SKM-1 (cell line): Measurements from ENCODE around the gene PHLDB1.

ENCODE experiments used
- DNase-seq: peaks from one replicate; lab custom pipeline; 2025; ENCODE audit not compliant: unreplicated experiment; lab: John Stamatoyannopoulos, UW

Gene PHLDB1

DNA sequence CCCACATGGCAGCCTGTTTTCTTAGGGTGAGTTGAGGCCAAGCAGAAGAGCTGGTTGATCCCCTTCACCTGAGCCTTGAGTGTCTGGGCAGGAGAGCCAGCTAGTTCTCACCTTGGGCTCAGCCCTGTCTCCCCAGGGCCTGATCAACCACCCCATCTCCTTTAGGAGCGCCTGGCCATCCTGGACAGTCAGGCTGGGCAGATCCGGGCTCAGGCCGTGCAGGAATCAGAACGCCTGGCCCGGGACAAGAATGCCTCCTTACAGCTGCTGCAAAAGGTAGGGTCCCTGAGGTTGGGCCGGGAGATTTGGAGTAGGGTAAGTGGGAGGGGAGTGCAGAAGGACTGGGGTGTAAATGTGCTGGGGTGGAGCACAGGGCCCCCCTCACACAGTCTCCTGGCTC is 31.3 kb downstream of the PHLDB1 start:
- DNase-seq = no peak

DNA sequence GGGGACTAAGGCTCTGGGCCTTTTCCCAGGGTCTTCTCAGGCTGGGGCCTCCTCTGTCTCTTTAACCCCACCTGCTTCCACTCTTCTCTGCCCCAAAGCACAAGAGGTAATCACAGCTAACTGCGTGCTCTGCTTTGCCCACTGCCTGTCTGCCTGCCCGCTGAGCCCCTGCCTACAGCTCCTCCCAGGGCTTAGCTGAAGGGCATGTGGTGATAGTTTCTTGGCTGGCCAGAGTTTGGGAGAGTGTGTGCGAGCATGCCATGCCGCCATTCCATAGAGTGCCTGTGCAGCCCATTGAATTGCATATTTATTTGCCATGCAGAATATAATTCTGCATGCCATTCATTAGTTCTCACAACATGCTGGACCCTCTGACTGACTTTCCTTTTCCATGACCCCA is 32.5 kb downstream of the PHLDB1 start:
- DNase-seq = no peak

DNA sequence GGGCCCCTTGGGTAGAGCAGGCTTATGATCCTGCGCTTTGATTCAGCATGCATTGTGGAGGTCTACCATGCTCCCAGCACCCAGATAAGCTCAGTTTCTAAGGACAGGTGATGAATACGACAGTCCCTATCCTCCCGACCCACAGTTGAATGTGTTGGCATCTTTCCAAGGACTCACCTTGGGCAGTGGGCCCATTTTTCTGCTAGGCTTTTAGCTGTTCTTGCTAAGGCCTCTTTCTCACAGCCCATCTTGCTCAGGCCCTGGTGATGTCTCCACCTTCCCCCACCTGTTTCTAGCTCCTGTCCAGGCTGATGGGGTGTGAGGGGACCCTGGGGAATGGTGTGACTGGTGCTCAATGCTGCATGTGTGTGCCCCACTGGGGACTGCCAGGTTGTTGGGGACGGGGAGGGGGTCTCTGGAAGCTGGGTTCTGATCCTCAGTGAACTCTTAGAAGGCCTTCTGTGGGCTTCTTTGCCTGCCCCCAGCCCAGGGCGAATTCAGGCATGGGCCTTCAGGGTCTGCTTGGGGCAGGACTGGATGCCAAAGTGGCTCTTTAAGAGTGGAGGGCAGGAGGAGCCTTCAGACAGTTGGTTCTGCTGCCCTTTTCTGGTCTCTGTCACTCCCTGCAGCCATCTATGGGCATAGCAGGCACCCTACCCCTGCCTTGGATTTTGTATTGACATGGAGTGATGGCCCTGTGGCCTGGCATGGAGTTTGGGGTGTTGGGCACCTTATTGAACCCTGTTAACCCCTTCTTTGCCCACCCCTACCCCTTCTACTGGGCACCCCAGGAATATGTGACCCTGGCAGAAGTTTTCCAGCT is 33.1 kb downstream of the PHLDB1 start:
- no peak for DNase-seq

DNA sequence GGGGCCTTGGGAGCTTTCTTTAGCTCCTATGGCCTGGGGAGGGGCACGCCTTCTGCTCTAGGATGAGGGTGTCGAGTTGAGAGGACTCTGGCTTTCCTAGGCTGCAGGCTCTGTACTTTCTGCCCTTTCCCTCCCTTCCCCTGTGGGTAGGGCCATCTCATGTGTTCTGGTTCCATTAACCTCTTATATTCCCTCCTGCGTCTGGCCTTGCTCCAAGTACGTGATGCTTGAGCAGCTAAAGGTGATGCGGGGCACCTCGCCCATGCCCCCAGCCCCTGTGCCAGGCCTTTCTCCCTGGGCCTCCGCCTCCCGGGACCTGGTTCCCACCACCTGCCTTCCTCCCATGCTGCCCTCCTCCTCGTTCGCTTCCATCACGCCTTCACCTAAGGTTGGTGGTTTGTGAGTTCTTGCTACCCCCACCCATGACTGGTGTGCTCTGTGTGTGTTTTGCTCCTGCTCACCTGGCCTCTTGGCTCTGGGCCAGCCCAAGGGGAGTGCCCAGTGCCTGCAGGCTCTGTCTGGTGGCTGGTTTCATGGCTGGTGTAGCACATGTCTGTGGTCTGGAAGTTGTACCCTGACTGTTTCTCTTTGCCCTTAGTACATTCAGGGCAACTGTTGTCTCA is 34.1 kb downstream of the PHLDB1 start:
- DNase-seq = no peak

DNA sequence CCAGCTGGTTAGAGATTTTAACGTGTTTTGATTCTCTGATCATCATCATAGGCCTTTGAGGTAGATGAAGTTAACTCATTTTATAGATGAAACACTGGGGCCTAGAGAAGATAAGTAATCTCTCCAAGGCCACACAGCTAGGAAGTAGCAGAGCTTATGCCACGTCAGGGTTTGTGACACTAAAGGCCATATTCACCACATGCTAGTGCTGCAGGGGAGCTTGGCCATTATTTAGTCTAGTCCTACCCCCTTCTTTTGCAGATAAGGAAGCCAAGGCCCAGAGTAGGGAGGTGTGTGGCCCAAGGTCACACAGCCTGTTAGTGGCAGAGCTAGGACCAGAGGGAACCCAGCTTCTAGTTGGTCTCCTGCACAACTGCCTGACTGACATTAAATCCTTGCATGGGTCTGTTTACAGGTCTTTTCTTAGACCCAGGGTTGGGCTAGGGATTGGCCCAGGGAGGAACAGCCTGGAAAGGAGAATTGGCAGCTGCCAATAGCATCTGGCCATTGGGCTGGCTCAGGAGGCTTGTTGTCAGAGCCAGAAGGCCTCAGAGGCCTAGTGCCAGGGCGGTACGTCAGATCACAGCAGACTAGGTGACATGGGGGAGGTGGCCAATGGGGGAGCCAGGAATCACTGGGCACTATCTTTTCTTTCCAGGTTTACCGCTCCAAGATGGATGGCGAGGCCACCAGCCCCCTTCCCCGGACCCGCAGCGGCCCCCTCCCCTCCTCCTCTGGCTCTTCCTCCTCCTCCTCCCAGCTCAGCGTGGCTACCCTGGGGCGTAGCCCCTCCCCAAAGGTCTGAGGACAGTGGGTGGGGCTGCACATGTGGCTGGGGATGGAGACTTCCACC is 36.0 kb downstream of the PHLDB1 start:
- no peak for DNase-seq

DNA sequence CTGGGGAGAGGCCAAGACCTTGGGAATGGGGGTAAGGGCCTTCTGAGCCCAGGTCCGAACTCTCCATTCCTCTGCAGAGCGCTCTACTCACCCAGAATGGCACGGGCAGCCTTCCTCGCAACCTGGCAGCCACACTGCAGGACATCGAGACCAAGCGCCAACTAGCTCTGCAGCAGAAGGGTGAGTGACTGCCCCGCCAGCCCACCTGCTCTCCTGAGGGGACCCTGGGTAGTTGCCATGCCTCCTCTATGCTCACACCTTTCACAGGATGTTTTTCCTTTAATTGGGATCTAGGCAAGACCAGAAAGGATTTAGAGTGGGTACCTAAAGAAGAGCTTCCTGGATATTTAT is 36.6 kb downstream of the PHLDB1 start:
- no peak for DNase-seq

DNA sequence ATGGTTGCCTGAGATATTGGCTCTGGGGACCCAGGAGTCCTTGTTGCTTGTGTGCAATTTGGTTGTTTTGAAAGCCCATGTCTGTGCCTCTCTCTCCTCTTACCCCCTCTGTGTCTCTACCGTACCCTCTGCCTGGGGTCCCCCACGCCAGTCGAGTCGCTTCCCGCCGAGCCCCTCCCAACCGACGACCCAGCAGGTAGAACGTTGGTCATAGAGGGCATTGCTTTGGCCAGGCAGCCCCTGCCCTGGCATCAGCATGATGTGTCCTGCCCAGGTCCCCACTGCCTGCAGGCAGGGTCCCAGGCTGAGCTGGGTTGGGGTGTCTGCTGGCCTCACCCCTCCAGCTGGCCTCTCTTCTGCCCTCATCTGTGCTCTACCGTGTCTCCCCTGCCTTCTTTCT is 37.1 kb downstream of the PHLDB1 start:
- no peak for DNase-seq

DNA sequence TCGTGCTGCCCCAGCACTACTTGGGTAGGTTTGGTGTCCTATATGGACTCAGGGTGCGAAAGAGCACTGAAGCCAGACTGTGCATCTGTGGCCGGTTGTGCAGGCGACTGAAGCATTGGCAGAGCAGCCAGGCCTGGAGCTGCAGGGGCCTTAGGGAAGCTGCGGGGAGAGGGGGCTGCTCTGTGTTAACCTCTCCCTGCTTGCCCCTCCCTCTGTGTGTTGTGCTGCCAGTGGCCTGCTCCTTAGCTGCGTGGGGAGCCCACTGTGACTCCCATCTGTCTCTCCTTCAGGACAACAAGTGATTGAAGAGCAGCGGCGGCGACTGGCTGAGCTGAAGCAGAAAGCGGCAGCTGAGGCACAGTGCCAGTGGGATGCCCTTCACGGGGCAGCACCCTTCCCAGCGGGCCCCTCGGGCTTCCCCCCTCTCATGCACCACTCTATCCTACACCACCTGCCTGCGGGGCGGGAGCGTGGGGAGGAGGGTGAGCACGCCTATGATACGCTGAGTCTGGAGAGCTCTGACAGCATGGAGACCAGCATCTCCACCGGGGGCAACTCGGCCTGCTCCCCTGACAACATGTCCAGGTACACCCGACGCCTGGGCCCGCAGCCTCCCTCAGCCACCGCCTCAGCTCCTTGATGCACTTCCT is 37.8 kb downstream of the PHLDB1 start:
- DNase-seq = no peak

DNA sequence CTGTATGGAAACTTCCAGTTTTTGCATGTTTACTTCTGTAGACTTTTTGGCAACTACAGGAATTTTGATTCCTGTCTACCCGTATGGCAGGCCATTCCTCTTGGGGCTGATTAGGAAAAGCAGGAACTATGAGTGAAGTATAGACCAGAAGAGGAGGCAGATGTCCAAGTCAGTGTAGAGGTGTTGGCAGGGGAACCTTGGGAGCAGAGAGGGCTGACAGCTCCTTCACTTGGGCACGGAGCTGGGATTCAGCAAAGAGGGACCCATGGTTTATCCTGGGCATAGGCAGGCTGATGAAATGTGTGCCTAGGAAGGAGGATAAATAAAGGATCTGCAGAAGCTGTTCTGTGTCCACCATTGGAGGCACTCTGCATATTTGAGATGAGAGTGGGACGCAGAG is 39.0 kb downstream of the PHLDB1 start:
- no peak for DNase-seq

DNA sequence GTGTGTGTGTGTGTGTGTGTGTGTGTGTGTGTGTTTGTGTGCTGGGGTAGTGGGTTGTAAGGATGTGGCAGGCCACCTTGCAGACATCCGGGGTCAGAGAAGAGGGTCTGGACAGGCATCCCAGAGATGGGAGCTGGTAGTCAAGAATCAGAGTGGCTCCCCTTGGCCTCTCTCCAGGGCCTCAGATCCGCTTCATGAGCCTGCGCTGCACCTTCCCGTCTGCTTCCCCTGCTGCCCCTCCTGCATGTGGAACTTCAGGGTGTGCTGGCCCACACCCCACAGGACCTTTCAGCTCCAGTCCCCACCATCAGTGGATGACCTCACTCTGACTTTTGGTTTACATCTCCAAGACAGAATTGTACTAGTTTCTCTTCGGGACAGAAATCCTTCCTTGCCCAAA is 40.9 kb downstream of the PHLDB1 start:
- no peak for DNase-seq

DNA sequence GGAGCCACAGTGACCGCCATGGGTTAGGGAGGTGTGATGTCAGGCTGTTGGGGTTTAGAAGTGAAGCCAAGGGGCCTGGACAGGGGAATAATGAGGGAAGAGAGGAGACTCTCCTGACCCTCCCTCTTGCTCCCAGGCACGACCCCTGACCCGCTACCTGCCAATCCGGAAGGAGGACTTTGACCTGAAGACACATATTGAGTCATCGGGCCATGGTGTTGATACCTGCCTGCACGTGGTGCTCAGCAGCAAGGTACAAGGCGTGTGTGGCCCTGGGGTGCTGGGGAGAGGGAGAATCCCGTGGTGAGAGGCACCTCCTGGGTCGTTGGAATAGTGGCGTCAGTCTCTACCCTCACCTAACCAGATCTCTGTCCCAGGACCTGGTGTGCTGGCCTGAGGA is 42.5 kb downstream of the PHLDB1 start:
- no peak for DNase-seq

DNA sequence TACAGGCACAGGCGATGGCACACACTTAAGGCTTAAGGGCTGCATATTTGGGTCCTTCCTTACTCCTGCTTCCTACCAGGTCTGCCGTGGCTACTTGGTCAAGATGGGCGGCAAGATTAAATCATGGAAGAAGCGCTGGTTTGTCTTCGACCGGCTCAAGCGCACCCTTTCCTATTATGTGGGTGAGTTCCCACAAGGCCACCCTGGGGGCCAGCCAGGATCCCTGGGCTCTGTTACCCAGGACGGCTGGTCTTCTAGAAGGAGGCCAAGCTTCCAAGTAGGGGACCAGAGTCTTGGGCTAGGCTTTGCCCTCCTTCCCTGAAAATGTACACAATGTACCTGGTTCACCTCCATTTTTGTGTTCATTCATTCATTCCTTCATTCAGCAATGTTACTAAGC is 43.0 kb downstream of the PHLDB1 start:
- no peak for DNase-seq

DNA sequence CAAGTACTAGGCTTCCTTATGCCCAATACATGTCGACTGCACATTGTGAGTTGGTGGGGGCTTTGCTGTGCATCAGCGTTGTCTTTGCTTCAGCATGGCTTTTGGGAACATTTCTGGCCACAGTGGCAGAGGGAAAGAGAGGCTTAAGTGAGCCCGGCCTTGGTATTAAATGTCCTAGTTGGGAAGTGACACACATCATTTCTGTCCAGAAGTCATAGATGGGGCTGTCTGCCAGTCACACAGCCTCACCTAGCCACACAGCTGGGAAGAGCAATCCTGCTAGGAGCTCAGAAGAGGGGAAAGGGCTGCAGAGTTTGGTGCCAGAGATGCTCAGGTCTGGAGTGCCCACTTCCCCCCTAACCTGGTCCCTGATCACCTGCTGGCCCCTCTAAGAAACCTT is 44.4 kb downstream of the PHLDB1 start:
- DNase-seq = no peak

DNA sequence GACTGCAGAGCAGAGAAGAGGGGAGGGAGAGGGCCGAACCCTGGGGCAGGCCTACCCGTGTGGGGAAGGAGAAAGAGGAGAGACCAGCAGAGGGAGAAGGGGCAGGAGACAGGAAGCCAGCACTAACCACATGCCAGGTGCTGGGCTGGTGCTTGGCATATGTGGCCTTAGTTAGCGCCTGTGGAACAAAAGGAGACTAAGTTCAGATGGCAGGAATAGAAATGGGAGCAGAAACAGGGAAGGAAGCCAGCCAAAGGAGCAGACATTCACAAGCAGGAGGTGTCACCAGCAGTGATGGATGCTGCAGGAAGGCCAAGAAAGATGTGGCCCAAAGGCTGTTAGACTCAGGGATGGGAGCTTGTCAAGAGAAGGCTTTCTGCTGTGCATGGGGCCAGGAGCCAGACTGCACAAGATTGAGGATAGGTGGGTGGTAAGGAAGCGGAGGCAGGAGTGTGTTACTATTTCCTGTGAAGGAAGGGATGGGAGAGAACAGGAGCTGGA is 45.3 kb downstream of the PHLDB1 start:
- DNase-seq = no peak

DNA sequence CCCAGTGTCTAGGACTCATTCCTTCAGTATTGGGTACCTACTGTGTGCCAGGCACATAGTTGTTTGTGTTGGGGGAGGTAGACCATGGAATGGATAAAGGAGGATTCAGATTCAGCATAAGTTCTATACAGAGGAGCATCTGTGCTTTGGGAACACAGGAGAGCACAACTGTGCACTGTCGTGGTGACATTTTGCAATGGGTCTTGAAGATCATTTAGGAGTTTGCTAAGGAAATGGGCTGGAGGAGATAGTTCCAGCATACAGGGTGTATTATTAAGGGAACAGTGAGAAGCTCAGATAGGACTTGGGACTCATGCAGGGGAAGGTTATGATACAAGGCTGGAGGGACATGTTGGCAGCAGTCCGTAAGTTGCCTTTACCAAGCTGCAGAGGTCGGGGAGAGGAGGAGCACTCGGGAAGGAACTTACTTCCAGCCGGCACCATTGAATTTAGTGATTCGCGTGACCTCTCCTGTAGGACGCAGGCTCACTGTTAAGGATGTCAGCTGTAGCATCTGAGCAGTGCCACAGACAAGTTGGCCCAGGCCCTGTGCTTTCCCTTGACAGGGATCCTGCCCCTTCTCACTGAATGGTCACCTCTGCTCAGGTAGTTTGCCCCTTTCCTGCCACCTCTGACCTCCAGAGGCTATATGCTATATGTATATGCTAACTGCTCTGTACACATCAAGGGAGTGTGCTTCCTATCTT is 46.4 kb downstream of the PHLDB1 start:
- DNase-seq = no peak

DNA sequence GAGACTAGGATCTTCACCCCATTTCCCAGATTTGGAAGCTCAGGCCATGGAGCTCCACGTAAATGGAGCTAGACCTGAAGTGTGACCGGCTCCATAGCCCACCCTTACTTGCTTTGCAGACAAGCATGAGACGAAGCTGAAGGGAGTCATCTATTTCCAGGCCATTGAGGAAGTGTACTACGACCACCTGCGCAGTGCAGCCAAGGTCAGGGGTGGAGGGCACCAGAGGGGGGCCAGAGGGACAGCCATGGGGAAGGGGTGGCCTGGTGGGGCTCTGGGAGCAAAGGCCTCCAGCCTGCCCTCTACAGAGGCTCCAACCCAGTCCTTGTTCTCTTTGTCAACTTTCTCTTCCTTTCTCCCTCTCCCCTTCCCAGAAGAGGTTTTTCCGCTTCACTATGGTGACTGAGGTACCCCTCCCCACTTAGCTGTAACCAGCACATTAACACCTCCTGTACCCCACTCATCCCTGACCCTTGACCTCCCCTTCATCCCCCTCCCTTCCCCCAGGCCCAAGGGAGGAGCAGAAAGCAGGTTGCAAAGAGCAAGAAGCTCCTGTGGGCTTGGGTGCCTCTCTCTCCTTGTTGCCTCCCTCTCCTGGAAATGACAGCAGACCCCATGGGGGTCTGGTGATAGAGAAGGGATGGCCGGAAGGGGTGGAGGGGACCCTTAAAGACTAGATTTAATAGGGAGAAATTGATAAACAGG is 48.2 kb downstream of the PHLDB1 start:
- DNase-seq = no peak

DNA sequence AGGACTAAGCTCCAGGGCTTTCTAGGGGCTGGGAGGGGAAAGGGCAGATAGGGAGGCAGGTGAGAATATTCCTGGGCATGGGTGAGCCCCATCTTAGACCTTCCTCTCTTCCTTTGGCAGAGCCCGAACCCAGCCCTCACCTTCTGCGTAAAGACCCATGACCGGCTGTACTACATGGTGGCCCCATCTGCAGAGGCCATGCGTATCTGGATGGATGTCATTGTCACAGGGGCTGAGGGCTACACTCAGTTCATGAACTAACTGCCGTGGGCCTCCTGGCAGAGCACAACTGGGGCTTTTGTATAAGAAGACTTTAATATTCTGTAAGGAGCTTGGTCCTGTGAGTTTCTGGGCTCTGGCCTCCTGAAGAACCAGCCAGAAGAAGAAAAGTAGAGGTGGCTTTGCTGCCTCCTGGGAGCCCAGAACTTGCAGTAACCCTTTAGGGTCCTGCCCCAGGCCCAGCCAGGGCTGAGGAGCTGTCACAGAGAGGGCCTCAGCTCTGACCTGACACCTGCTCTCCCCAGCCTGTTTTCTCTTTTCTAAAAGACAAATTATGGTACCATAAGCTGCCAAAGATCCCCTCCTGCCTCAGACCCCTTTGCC is 49.2 kb downstream of the PHLDB1 start:
- no peak for DNase-seq

DNA sequence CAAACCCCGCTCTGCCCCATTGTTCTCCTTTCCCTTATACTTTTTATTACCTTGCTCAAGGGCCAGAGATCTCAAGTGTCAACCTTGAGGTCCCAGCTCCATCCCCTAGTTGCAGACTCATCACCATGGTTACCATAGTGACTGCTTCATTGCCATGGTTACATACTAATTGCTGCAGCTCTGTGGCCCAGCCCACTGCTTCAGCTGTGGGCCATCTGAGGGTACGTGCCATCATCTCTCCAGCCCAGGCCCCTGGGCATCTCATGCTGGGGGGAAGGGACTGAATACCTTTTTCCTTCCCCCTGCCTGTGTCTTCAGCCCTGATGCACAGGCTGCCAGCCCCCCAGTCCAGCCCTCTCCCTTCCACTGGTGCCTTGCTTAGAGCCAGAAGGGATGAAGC is 49.8 kb downstream of the PHLDB1 start:
- no peak for DNase-seq

DNA sequence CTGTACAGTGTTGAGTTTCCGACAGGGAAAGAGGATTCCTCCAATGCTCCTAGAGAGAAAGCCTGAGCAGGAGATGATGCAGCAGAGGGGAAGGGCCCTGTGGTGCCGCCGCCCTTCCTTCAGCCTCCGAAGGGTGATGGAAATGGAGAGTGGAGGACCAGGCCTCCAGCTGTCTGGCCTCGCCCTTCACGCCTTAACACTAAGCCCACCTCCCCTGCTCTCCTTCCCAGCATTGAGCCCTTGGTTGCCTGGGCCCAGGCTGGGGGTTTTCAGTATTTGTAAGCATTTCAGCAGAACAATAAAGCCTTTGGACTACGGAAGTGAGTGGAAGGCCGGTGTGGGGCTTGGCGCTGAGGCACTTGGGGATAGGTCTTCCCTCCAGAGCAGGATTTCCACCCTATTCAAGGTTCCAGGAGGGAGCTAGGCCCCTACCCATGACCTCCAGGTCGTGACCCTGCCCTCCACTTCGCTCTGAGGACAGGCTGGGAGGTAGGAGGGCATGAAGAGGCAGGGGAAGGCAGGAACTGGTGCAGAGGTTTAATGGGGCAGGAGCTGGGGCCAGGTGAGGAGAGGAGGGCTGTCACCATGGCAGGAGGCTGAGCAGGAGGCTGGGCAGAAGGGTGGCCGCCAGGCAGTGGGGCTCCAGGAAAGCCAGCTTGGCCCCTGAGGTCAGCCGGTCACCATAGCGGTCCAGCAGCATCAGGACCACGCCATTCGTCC is 50.5 kb downstream of the PHLDB1 start:
- no peak for DNase-seq
